Osteoblast (primary cell): ENCODE measurements around the gene ATP6V1B1. TPM values are rescaled to one million over a fixed set of nuclear protein-coding genes. Genes with fewer than 3 reads are reported as not detected.
A peak's percentile ranks its signal among the peaks of the same experiment; 100 is the strongest.

Experiments used
- DNase-seq: peaks from one replicate; pipeline ENCODE4 v3.0.0; 2011; ENCODE audit warnings: low spot score, mixed read lengths; ENCODE audit not compliant: insufficient read length; ENCODE audit errors: missing footprints
- H2AFZ ChIP-seq: 2 replicates; pipeline ENCODE4 v1.6.0; 2011; ENCODE audit warnings: mild to moderate bottlenecking, low read length
- H3K27ac ChIP-seq: 2 replicates; pipeline ENCODE4 v1.5.1; 2011; ENCODE audit warnings: mild to moderate bottlenecking, low read depth, low read length, moderate library complexity
- H3K27me3 ChIP-seq: 2 replicates; pipeline ENCODE4 v1.6.0; 2012; ENCODE audit warnings: mild to moderate bottlenecking, control low read depth, inconsistent platforms, low read length, moderate library complexity; ENCODE audit not compliant: insufficient read depth
- H3K36me3 ChIP-seq: 2 replicates; pipeline ENCODE4 v1.5.1; 2011; ENCODE audit warnings: mild to moderate bottlenecking, low read length, control low read depth, moderate library complexity; ENCODE audit not compliant: insufficient read depth
- H3K4me1 ChIP-seq: 2 replicates; pipeline ENCODE4 v1.5.1; 2011; ENCODE audit warnings: mild to moderate bottlenecking, low read length, control low read depth, moderate library complexity; ENCODE audit not compliant: insufficient read depth
- H3K4me2 ChIP-seq: 2 replicates; pipeline ENCODE4 v1.6.0; 2011; ENCODE audit warnings: mild to moderate bottlenecking, low read length; ENCODE audit not compliant: insufficient read depth
- H3K4me3 ChIP-seq: fragments of 200-600 bp; sonication (generic); 3 replicates; pipeline ENCODE4 v1.5.1; 2012; ENCODE audit warnings: mild to moderate bottlenecking, low read length, inconsistent platforms; ENCODE audit not compliant: insufficient read depth
- H3K79me2 ChIP-seq: 2 replicates; pipeline ENCODE4 v1.6.0; 2012; ENCODE audit warnings: mild to moderate bottlenecking, low read length, control low read depth, inconsistent platforms; ENCODE audit not compliant: insufficient read depth
- H3K9me3 ChIP-seq: 2 replicates; pipeline ENCODE4 v1.5.1; 2011; ENCODE audit warnings: low read depth, low read length, control low read depth
- H4K20me1 ChIP-seq: 2 replicates; pipeline ENCODE4 v1.6.0; 2012; ENCODE audit warnings: mild to moderate bottlenecking, low read length, control low read depth; ENCODE audit not compliant: insufficient read depth
- CTCF ChIP-seq: IDR thresholded peaks from 2 replicates; pipeline ENCODE4 v1.5.1; 2011; ENCODE audit warnings: mild to moderate bottlenecking, low read depth, low read length, moderate library complexity; ENCODE audit errors: extremely low read depth
- total RNA-seq: library from RNA; depleted of rRNA; stranded (reverse); fragments of >200 nt; gene quantifications from 2 replicates; pipeline ENCODE4 v1.2.3, GENCODE V29; 2012

Gene ATP6V1B1
- total RNA-seq, 1 donor, result 2.5 TPM

DNA sequence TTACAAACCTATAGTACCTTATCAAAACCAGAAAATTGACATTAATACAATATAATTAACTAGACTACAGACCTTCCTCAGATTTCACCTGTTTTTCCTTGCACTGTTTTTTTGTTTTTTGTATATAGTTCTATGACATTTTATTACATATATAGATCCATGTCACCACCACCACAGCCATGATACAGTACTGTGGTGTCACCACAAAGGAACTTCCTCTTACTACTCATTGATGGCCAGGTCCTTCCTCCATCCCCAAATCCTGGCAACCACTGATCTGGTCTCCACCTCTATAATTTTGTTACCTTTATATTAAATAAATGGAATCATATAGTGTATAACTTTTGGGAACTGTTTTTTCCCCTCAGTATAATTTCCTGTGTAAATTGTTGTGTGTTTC lies 19.4 kb upstream of the ATP6V1B1 start:
- H3K4me3 ChIP-seq, result no peak overlapping the region
- no peaks in the 10 kb centered on the region for H3K9me3 ChIP-seq
- no peaks in the 10 kb centered on the region for H3K4me1 ChIP-seq
- no peak overlapping the region for H3K27ac ChIP-seq
- H2AFZ ChIP-seq, result no peak overlapping the region
- no peak for TF ChIP-seq CTCF
- H4K20me1 ChIP-seq, result peaks cover 7% of the 10 kb centered on the region
- H3K36me3 ChIP-seq, result no peaks in the 10 kb centered on the region
- DNase-seq, result no peak
- no peaks in the 10 kb centered on the region for H3K27me3 ChIP-seq
- no peaks in the 10 kb centered on the region for H3K79me2 ChIP-seq
- no peak overlapping the region for H3K4me2 ChIP-seq

GRCh38 chr2:70918016-70918415 lies 17.7 kb upstream of the ATP6V1B1 start:
- H3K4me3 ChIP-seq, result no peak overlapping the region
- H3K4me1 ChIP-seq, result no peaks in the 10 kb centered on the region
- no peak for DNase-seq
- no peaks in the 10 kb centered on the region for H3K27me3 ChIP-seq
- H3K36me3 ChIP-seq, result no peaks in the 10 kb centered on the region
- no peak overlapping the region for H2AFZ ChIP-seq
- H3K27ac ChIP-seq, result no peak overlapping the region
- no peaks in the 10 kb centered on the region for H3K79me2 ChIP-seq
- no peak overlapping the region for H3K4me2 ChIP-seq
- peaks cover 7% of the 10 kb centered on the region for H4K20me1 ChIP-seq
- H3K9me3 ChIP-seq, result no peaks in the 10 kb centered on the region
- no peak for TF ChIP-seq CTCF

GRCh38 chr2:70919672-70920366 lies 15.9 kb upstream of the ATP6V1B1 start:
- Histone ChIP-seq H3K36me3 (peaks cover 3% of the 10 kb centered on the region), H3K27me3 (no peaks in the 10 kb centered on the region), H4K20me1 (peaks cover 9% of the 10 kb centered on the region), H3K4me1 (no peaks in the 10 kb centered on the region), H3K9me3 (no peaks in the 10 kb centered on the region), H3K79me2 (no peaks in the 10 kb centered on the region), H3K4me3 (no peak overlapping the region), H3K27ac (no peak overlapping the region), H2AFZ (no peak overlapping the region), H3K4me2 (peak overlapping the region; percentile 36)
- peak; percentile 97 for TF ChIP-seq CTCF
- DNase-seq, result peak; percentile 93

- no peak for TF ChIP-seq CTCF
- H3K27me3 ChIP-seq, result no peaks in the 10 kb centered on the region
- H3K4me2 ChIP-seq, result no peak overlapping the region
- no peaks in the 10 kb centered on the region for H3K79me2 ChIP-seq
- H4K20me1 ChIP-seq, result peaks cover 13% of the 10 kb centered on the region
- no peak overlapping the region for H3K27ac ChIP-seq
- no peak overlapping the region for H2AFZ ChIP-seq
- no peak overlapping the region for H3K4me3 ChIP-seq
- no peak for DNase-seq
- peaks cover 3% of the 10 kb centered on the region for H3K36me3 ChIP-seq
- H3K9me3 ChIP-seq, result no peaks in the 10 kb centered on the region
- no peaks in the 10 kb centered on the region for H3K4me1 ChIP-seq
These were observed 15.4 kb upstream of the ATP6V1B1 start for GRCh38 chr2:70920367-70920715.
